Measurements from ENCODE around the gene ME3.
A peak's percentile ranks its signal among the peaks of the same experiment; 100 is the strongest.

Gene ME3

DNA sequence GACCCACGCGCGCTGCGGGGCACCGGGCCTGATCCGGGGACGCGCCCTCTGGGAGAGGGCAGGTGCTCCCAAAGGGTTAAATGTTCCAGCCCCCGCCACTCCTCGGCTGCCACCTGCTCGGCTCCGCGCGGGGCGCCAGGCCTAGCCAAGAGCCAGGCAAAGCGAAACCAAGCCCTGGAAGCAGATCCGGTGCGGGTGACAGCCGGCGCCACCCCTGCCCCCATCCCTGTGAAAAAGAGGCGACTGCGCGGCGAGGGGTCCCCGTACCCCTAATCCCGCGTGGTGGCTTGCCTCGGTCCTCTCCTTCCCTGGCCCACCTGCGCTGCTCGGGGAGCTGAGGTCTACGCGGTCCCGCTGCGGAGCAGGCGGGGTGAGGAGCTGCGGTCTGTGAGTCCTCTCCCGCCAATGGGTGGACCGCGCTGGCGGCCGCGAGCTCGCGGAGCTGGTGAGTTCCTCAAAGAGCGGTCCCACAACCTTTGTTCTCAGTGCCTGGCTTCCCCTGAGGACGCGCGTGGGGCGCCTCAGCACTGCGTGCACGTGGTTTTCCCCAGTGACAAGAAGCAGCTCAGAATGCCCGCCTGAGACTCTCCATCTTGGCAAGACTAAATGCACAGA, at the start of gene ME3:
ME3 (minus strand) TSS at position 610 of the 615 bp plus-strand sequence.
- DNase-seq = peak; percentile 42 to 55

DNA sequence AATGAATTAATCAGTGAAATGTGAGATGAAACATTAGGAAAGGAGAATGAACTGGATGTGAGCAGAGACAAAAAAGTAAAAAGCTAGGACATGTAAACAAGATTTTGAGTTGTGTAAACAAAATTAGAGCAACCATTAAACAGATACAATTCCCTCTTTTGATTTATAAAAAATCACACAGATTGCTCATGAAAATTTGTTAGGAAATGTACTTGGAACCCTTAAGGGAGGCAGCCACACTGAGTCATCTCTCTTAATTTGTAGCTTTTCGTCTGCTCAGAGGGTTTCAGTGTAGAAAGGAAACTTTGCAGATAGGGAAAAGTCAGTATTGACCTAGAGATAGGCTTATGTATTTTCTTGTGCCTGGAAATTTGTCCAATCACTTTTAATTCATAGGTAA, 49.6 kb upstream of the ME3 start:
- no peak for DNase-seq

DNA sequence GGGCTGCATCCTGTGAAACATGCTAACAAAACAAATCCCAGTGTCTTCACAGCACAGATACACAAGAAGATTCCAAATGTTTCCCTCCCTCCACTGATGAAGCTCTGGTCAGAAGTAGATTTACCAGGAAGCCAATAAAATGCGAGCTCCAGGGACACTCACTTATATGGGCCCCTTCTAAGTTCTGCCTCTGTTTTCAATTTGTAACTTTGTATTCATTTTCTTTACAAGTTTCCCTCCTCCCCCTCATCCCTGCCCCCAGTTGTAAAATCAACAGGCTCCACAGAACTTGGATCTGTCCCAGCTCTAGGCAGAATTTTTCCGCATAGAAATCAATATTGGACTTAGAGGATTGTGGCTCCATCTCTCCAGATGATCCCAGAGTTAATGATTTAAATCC, 48.1 kb upstream of the ME3 start:
- DNase-seq = no peak

DNA sequence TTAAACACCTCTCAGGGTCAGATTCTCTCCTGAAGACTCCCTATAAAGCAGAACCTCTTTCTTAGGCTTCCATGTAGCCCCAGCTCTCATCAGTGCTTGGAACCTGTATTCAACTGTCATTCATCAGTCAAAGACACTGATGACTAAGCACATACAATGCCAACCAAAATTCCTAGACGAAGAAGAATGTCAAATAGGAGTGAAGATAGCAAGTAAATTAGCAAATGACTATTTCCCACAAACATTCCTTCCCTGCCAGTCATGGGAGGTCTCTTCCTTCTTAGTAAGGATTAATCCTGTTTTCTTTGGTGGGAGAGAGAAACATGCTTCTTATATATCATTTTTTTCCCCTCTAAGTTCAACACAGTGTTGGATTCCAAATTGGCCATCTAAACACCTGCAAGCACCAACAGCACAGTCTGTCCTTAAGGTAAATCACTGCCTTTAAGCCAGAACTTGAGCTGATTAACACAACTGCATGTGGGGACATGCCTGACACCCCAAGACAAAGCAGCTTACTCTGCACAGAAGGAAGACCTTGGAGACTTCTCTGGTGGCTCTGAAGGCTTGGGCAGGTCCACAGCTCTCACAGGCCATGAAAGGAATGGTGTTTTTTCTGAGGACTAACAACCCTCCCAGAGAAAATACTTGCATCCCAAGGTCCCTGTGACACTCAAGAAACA, 47.5 kb upstream of the ME3 start:
- no peak for DNase-seq

DNA sequence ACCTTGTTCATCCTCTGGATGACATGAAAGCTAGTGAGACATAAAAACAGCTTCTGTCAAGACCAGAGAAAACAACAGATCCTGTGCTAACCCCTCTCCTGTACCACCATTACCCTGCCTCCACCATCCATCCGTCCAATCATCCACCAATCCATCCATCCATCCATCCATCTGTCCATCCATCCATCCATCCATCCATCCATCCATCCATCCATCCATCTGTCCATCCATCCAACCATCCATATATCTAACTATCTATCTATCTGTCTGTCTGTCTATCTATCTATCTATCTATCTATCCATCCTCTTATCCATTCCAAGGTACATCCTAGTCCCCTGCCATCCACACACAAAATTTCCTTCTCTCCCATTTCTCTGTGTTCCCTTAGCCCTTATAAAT, 46.6 kb upstream of the ME3 start:
- no peak for DNase-seq

DNA sequence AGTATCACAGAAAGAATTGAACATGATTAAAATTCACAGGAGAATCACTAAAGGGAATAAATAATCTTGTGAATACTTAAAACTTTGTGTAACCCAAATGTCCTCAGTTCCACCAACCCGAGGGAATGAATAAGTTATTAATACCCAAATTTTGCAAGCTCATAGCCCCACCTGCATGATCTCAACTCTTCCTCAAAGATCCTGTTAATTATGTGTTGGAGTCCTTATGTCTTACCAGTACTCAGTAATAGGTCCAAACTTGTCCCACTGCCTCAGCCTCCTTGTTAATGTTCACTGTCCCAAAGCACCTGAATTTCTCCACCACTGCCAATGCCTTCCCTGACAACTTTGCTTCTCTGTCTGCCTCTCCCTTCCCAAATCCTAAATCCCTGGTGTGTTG, 46.1 kb upstream of the ME3 start:
- no peak for DNase-seq

DNA sequence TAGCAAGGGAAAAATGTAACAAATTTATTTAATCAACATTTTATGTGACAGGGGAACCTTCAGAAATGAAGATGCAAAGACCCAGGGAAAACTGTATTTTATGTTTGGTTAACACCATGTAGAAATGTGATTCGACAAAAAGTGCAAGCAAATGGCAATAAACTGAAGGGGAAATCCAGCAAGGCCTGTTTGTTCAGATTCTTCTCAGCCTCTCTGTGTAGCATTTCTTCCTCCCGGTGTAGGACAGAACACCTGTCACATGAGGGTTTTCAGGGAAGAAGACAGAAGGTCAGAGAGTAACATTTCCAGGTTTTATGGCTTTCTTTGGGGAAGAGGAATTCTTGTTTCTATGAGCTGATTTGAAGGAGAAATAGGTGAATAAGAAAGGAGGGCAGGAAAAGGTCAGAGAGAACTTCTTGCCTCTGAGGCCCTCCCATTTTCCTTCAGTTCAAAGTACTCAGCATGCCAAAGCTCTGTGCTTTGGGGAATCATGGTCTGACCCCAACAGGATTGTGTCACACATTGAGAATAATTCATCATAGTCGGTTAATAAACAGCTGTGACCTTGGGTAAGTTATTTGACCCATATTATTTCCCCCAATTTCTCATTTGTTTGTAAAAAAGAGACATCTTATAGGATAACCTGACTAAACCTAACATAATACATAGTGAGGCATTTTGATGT, 45.5 kb upstream of the ME3 start:
- no peak for DNase-seq

DNA sequence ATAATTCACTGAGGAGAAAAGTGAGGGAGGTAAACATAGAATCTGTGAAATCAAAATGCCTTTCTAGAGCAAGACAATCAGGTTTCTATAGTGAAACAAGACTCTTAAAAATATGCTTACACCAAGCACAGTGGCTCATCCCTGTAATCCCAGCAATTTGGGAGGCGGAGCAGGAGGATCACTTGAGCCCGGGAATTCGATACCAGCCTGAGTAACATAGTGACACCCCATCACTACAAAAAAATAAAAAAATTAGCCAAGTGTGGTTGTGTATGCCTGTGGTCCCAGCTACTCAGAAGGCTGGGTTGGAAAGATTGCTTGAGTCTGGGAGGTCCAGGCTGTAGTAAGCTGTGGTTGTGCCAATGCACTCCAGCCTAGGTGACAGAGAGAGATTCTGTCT, 43.2 kb upstream of the ME3 start:
- DNase-seq = no peak

DNA sequence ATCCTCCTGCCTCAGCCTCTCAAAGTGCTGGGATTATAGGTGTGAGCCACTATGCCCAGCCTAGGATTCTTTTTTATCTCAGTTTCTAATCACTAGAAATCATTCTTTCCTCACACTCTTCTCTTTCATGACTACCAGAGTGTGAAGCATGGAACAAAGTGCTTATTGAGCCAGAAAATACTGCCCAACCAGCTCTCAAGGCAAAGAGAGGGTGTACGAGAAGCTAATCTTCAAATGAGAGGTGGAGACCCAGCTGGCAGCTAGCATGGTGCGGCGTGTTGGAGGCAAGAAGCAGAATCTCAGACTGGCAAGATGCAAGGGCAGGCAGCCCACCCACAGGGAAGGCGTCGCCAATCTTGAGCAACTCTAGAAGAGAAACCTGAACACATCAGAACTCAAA, 41.1 kb upstream of the ME3 start:
- no peak for DNase-seq

DNA sequence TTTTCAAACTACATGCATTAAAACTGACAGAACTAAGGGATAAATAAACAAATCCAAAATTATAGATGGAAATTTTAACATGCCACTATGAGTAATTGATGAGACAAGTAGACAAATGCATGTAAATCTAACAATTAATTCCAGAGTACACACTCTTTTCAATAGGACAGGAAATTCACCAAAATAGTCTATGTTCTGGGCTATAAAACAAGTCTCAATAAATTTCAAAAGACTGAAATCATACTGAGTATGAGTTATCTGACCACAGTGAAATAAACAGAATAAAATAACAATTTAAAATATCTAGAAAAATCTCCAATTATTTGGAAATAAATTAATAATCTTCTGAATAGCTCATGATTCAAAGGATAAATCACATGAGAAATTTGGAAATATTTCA, 38.5 kb upstream of the ME3 start:
- no peak for DNase-seq

DNA sequence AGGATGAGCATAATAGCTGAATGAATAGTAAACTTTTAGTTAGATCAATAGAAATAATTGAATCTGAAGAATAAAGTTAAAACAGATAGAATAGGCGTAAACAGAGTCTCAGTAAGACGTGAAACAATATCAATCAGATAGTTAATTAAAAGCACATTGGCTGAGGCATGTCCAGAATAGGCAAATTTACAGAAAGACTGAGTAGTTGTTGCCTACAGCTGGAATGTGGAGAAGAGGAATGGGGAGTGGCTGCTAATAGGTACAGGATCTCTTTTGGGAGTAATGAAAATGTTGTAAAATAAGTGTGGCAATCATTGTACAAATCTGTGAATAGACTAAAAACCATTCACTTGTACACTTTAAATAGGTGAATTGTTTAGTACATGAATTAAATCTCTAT, 36.3 kb upstream of the ME3 start:
- no peak for DNase-seq

DNA sequence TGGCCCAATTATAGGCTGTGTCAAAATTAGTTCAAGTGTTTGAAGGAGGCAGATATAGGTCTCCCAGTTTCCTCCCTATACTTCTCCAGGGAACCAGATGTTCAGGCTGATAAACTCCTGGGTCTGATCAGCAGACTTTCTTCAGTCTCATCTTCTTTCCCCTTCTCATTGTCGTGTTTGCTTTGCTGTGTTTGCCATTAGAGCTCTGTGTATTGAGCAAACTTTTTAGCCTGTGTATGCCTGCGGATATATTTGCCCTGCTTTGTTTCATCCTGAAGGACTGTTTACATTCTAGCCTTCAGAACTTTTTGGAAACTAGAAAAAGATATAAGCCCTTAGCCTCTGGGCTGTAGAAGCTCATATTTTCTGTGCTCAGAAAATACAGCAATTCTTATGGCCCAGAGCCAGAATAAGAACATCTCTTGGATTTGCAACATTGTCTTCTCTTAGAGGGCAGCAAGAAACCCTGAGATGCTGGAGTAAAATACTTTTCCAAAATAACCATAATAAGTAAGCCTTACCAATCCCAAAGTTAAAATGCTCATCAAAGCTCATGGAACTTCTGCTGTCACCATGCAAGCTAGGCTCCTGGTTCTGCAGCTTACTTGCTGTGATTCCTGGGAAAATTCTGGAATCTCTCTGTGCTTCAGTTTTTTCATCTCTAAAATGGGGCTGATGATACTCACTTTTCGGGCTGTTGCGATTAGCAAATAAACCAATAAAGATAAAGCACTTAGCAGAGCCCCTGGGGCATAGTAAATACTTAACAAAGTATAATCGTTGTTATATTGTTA, 34.1 kb upstream of the ME3 start:
- DNase-seq = no peak

DNA sequence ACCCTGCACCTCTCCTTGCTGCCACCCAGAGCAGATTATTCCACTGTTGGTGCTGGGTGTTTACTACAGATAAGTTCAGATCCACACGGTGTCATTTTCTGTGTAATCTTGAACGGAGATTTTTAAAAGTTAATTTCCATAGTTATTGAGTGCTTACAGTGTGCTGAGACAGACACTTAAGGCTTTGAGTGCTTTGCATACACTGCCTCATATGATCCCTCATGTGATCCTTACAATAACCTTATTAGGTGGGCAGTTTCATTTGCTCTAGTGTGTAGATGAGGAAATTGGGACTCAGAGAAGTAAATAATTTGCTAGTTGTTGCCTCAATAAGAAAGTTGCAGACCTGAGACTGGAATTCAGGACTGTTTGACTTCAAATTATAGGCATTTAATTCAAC, 32.3 kb upstream of the ME3 start:
- DNase-seq = no peak

DNA sequence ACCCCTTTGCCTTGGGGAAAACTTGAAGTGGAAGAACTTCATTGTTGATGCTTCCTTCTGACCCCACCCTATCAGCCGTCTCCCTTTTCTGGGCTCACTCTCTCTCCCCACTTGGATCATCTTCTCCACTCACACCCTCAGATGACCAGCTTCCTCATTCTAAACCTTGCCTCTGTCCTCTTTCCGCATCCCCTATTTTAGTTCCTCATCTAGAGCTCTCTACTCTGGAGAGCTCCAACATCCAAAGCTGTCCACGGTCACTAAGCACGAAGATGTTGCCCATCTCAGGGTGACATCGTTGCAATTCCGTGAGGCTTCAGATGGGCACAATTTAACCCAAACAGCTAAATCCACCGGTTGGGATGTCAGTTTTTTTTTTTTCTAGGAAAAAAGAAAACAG, 31.6 kb upstream of the ME3 start:
- no peak for DNase-seq

DNA sequence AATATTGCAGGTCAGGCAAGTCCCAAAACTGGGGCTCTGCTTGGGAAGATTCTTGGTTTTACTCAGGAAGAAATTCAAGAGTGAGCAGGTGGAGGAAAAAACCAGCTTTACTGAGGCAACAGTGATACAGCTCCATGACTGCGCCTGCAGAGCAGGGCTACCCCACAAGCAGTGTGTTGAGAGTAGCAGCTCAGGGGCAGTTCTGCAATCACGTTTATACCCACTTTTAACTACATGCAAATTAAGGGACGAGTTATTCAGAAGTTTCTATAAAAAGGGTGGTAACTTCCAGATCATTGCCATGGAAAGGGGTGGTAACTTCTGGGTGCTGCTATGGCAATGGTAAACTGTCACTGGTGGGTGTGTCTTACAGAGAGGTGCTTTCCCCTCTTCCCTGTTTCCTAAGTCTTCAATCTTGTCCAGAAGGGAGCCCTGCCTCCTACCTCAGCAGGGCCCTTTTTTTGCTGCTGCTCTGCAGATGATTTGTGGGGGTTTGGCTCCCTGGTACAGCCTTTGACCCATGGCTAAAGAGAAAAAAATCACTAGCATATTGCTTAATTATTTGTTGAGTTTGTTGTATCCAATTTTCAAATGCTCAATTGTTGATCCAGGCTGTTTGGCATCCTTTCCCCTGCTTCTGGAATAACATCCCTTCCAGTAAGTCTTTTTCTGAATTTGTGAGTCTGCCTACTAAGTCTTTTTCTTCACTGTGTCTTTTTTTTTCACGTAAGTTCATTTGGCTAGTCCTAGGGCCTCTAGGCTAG, 30.0 kb upstream of the ME3 start:
- DNase-seq = no peak

DNA sequence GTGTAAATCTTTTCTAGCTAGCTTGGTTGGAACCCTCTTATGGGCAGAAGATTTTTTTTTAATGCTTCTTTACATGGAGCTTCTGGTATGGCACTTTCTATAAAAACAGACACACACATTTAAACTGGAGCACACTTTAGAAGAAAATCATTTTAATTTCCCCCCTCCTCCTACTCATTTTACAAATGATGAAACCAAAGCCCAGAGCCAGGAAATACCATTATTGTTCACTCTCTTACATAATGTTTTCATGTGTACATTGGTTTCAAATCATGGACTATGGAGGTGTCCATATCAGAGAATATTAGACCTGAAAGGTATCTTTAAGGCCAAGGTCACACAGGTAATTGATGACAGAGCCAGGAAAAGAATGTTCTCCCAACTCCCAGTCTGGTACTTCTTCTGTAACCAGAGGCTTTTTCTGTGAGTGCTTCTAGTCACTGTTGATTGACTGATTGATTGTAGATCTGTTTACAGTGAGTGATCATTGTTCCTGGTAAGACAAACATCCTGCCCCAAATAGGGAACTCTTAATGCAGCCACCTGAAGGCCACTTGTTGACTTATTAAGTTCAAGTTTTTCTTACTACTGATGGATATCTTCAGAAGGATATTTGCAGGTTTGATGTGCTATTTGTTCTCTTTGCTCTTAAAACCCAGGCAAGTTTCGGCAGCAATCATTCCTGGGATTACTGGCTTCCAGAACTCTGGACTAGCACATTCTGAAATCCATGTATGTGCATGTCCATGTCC, 26.8 kb upstream of the ME3 start:
- no peak for DNase-seq

DNA sequence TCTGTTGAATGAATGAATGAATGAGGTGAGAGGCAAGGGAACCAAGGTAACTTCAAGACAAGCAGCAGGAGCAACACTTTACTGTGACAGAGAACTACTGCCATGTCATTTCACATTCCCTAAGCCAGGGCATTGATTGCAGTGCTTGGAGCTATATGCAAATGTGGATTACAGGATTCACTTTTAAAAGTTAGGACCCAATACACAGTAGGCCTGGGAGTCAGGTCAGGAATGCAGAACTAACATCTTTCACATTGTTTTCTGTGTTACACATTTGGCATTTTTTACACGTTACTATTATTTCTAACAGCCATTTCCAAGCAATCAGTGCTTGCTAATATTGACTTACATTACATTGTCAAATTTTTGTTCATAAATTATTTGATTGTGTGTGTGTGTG, 26.2 kb upstream of the ME3 start:
- DNase-seq = no peak

DNA sequence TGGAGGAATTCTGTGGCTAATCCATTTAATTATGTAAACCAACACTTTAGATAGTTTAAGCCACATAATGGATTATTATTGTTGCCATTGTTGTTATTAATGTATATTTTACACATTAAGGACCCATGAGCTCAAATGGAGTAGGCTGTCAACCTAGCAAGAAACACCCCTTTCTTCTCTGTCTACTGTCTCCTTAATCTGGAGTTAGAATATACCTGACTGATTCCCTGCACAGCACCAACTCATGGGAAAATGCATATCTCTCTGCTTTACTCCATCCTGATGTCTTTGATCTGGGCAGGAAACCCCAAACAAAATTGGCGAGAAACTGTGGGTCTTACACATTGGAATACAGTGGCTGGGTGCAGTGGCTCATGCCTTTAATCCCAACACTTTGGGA, 24.0 kb upstream of the ME3 start:
- no peak for DNase-seq

DNA sequence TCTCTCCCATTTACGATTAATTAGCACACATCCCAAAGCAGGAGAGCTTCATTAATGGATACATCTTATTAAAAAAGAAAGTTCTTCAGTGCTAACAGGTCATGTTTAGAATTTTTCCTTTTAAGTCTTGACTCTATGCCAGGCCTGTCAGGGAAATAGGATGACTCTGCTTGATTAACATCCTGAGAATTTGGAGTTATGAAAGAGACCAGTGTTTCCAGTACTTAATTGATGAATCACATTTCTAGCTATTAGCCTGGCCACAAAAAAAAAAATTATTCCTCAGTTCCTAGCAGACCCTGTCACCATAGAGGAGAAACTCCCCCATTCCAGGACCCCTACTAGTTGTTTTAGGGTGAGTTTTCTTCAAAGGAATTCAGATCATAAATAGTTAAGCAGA, 23.6 kb upstream of the ME3 start:
- DNase-seq = no peak

DNA sequence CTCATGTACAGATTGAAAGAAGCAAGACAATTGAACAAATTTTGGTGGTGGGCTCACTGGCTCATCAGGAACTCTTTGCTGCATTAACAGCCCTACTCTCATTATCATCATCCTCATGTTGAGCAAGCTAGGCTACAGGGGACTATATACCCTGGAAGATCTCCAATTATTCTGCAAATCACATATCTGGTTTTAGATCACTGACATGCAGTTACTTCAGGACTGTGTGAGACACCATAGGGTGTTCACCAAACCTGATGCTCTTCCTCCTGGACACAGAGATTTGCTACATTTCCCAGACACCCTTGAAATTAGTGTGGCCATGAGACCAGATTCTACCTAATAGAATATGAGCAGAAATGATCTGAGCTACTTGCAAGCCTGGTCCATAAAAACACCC, 23.0 kb upstream of the ME3 start:
- DNase-seq = no peak

DNA sequence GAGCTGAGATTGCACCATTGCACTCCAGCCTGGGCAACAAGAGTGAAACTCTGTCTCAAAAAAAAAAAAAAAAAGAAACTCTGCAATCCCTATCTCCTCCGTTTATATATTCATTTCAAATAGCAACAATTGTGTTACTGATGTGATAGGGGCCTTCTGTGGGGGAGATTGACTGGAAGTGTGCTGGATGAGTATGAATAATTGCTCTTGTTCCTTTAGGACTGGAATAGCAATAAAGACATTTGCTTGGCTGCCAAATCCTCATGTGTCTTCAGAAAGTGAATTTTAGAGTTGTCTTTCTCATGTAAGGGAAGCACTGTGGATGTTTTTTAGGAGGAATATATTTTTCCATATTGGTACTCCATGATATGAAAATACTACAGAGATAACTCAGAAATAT, 21.1 kb upstream of the ME3 start:
- DNase-seq = no peak

DNA sequence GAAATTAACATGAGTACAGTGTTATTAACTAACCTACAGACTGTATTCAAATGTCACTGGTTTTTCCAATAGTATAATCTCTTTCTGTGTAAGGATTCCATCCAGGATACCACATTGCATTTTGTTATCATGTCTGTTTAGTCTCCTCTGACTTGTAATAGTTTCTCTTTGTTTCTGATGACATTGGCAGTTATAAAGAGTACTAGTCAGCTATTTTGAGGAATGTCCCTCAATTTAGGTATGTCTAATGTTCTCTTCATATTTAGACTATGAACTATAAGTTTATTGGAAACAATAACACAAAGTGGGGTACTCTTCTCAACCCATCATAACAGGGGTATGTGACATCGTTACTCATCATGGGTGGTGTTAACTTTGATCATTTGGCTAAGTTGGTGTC, 20.3 kb upstream of the ME3 start:
- DNase-seq = no peak
